CD4-positive, CD25-positive, alpha-beta regulatory T cell (primary cell): ENCODE results near the gene NLRP4. TPM values are rescaled to one million over a fixed set of nuclear protein-coding genes. Genes with fewer than 3 reads are reported as not detected.

Experiments
- ATAC-seq, 2 donors: fragments of 150-1000 bp; cut with Tn5 transposase; one replicate each; pipeline ENCODE4 v1.10.0; 2021; ENCODE audit warnings: low read depth in 2 of 2, moderate number of reproducible peaks in 2 of 2, moderate library complexity in 1 of 2
- DNase-seq, 3 donors: peaks; one replicate each; pipeline versions ENCODE4 v3.0.0 to v3.0.0-alpha.2; 2012 to 2022; ENCODE audit warnings: mixed read lengths in 1 of 3
- H3K27ac ChIP-seq: one replicate; pipeline ENCODE4 v1.7.0; 2013; ENCODE audit warnings: mild to moderate bottlenecking, low read length; ENCODE audit not compliant: insufficient read depth, poor library complexity, severe bottlenecking
- H3K27me3 ChIP-seq: one replicate; pipeline ENCODE4 v1.7.0; 2013; ENCODE audit warnings: low read length; ENCODE audit not compliant: control insufficient read depth, insufficient read depth
- H3K36me3 ChIP-seq: one replicate; pipeline ENCODE4 v1.7.0; 2013; ENCODE audit warnings: mild to moderate bottlenecking, low read length, moderate library complexity; ENCODE audit not compliant: control insufficient read depth, insufficient read depth
- H3K4me1 ChIP-seq: 2 replicates; pipeline ENCODE4 v1.7.0; 2013; ENCODE audit warnings: mild to moderate bottlenecking, low read length; ENCODE audit not compliant: insufficient read depth, control insufficient read depth, poor library complexity, severe bottlenecking
- H3K4me3 ChIP-seq: one replicate; pipeline ENCODE4 v1.7.0; 2013; ENCODE audit warnings: low read depth, mild to moderate bottlenecking, low read length, moderate library complexity
- H3K9me3 ChIP-seq, 2 experiments: 1 replicate in 1 of 2; 2 replicates in 1 of 2; pipeline ENCODE4 v1.7.0; 2013; ENCODE audit warnings: low read length in 2 of 2, mild to moderate bottlenecking in 1 of 2, moderate library complexity in 1 of 2; ENCODE audit not compliant: control insufficient read depth in 2 of 2
- H3K27ac Mint-ChIP-seq, 3 donors: one replicate each; pipeline ENCODE4 v1.8.0; 2020 to 2022; ENCODE audit warnings: mild to moderate bottlenecking in 3 of 3, mixed read lengths in 3 of 3, moderate library complexity in 2 of 3
- H3K27me3 Mint-ChIP-seq: one replicate; pipeline ENCODE4 v1.8.0; 2022; ENCODE audit warnings: mild to moderate bottlenecking, mixed read lengths
- H3K36me3 Mint-ChIP-seq: one replicate; pipeline ENCODE4 v1.8.0; 2020; ENCODE audit warnings: mixed read lengths
- H3K4me1 Mint-ChIP-seq, 4 donors: one replicate each; pipeline ENCODE4 v1.8.0; 2020 to 2022; ENCODE audit warnings: mixed read lengths in 4 of 4, mild to moderate bottlenecking in 1 of 4
- H3K4me3 Mint-ChIP-seq, 4 donors: one replicate each; pipeline ENCODE4 v1.8.0; 2020 to 2022; ENCODE audit warnings: mild to moderate bottlenecking in 4 of 4, mixed read lengths in 4 of 4, moderate library complexity in 3 of 4
- H3K9me3 Mint-ChIP-seq, 7 donors: one replicate each; pipeline ENCODE4 v1.8.0; 2020 to 2022; ENCODE audit warnings: mixed read lengths in 7 of 7, mild to moderate bottlenecking in 3 of 7, moderate library complexity in 2 of 7
- polyA plus RNA-seq, 4 donors: library from polyadenylated mRNA; unstranded; fragments of 300-500 nt; fragmentation: Illumina TruSeq; gene quantifications; one replicate each; pipeline ENCODE4 v1.2.3, GENCODE V29; 2021
- total RNA-seq: library from RNA; stranded (reverse); gene quantifications from one replicate; pipeline ENCODE4 v1.2.3, GENCODE V29; 2022

NLRP4 gene
- total and polyA plus RNA-seq, 5 donors from 2014 or later: not detected

GRCh38 chr19:55857974-55858373 lies 21.6 kb downstream of the NLRP4 start:
- Mint-ChIP-seq H3K27ac (no peak overlapping the region), H3K4me3 (no peak overlapping the region), H3K9me3 (peaks cover 0 to 5% (median 2%) of the 10 kb centered on the region in 7 donors), H3K36me3 (no peaks in the 10 kb centered on the region), H3K4me1 (no peaks in the 10 kb centered on the region), H3K27me3 (no peaks in the 10 kb centered on the region)
- no peak overlapping the region for H3K27ac ChIP-seq
- ATAC-seq (no peak), DNase-seq (no peak)
- no peaks in the 10 kb centered on the region for H3K27me3 ChIP-seq
- H3K4me1 ChIP-seq: no peaks in the 10 kb centered on the region
- peaks cover 0 to 2% of the 10 kb centered on the region in 2 experiments for H3K9me3 ChIP-seq
- no peak overlapping the region for H3K4me3 ChIP-seq
- no peaks in the 10 kb centered on the region for H3K36me3 ChIP-seq

DNA sequence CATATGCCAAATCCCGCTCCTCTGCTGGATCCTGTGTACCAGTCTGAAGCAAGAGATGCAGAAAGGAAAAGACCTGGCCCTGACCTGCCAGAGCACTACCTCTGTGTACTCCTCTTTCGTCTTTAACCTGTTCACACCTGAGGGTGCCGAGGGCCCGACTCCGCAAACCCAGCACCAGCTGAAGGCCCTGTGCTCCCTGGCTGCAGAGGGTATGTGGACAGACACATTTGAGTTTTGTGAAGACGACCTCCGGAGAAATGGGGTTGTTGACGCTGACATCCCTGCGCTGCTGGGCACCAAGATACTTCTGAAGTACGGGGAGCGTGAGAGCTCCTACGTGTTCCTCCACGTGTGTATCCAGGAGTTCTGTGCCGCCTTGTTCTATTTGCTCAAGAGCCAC lies 22.1 kb downstream of the NLRP4 start:
- H3K27me3 ChIP-seq: no peaks in the 10 kb centered on the region
- Mint-ChIP-seq H3K36me3 (no peaks in the 10 kb centered on the region), H3K4me1 (no peaks in the 10 kb centered on the region), H3K27me3 (no peaks in the 10 kb centered on the region), H3K9me3 (peaks cover 0 to 5% (median 2%) of the 10 kb centered on the region in 7 donors), H3K27ac (no peak overlapping the region), H3K4me3 (no peak overlapping the region)
- no peak overlapping the region for H3K27ac ChIP-seq
- no peaks in the 10 kb centered on the region for H3K4me1 ChIP-seq
- H3K9me3 ChIP-seq: peaks cover 0 to 2% of the 10 kb centered on the region in 2 experiments
- H3K36me3 ChIP-seq: no peaks in the 10 kb centered on the region
- DNase-seq (no peak), ATAC-seq (no peak)
- no peak overlapping the region for H3K4me3 ChIP-seq

- no peaks in the 10 kb centered on the region for H3K27me3 ChIP-seq
- peaks cover 0 to 2% of the 10 kb centered on the region in 2 experiments for H3K9me3 ChIP-seq
- H3K4me3 ChIP-seq: no peak overlapping the region
- Mint-ChIP-seq H3K4me3 (no peak overlapping the region), H3K36me3 (no peaks in the 10 kb centered on the region), H3K27ac (no peak overlapping the region), H3K9me3 (peaks cover 0 to 5% (median 0%) of the 10 kb centered on the region in 7 donors), H3K27me3 (no peaks in the 10 kb centered on the region), H3K4me1 (no peaks in the 10 kb centered on the region)
- no peaks in the 10 kb centered on the region for H3K4me1 ChIP-seq
- no peak for DNase-seq
- no peak overlapping the region for H3K27ac ChIP-seq
- H3K36me3 ChIP-seq: no peaks in the 10 kb centered on the region
- no peak for ATAC-seq
Measured at GRCh38 chr19:55858969-55859368, 22.6 kb downstream of the NLRP4 start.

DNA sequence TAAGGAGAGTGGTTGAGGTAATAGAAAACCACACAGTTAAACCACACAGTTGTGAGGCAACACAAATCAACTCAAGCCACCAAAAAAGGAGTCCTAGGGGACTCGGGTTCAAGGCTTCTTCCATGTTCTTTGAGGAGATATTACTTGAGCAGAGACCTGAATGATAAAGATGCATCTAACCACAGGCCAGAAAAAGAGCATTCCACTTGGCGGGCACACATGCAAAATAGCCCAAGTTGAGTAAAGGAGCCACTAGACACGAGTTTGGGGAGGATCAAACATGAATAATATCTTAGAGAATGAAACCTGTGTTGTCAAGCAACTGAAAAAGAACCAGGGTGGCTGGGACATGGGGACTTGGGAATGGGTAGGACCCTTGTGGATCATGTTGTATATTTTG lies 30.2 kb downstream of the NLRP4 start:
- no peaks in the 10 kb centered on the region for H3K27me3 Mint-ChIP-seq
- no peaks in the 10 kb centered on the region for H3K27me3 ChIP-seq
- no peak overlapping the region for H3K27ac Mint-ChIP-seq
- no peaks in the 10 kb centered on the region for H3K4me1 Mint-ChIP-seq
- no peak overlapping the region for H3K4me3 Mint-ChIP-seq
- no peaks in the 10 kb centered on the region for H3K9me3 ChIP-seq
- H3K4me1 ChIP-seq: no peaks in the 10 kb centered on the region
- H3K4me3 ChIP-seq: no peak overlapping the region
- no peaks in the 10 kb centered on the region for H3K36me3 Mint-ChIP-seq
- DNase-seq: no peak
- peaks cover 2 to 16% (median 6%) of the 10 kb centered on the region in 7 donors for H3K9me3 Mint-ChIP-seq
- no peak overlapping the region for H3K27ac ChIP-seq
- no peak for ATAC-seq
- H3K36me3 ChIP-seq: no peaks in the 10 kb centered on the region

DNA sequence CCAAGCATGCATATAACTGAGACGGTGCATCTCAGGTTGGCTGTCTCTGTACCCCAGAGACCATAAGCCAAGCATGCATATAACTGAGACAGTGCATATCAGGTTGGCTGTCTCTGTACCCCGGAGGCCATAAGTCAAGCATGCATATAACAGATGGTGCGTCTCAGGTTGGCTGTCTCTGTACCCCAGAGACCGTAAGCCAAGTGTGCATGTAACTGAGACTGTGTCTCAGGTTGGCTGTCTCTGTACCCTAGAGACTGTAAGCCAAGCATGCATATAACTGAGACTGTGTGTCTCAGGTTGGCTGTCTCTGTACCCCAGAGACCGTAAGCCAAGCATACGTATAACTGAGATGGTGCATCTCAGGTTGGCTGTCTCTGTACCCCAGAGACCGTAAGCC lies 30.8 kb downstream of the NLRP4 start:
- no peaks in the 10 kb centered on the region for H3K27me3 Mint-ChIP-seq
- H3K4me1 Mint-ChIP-seq: no peaks in the 10 kb centered on the region
- Histone ChIP-seq H3K4me3 (no peak overlapping the region), H3K27me3 (no peaks in the 10 kb centered on the region), H3K4me1 (no peaks in the 10 kb centered on the region), H3K27ac (no peak overlapping the region), H3K9me3 (no peaks in the 10 kb centered on the region), H3K36me3 (no peaks in the 10 kb centered on the region)
- DNase-seq: no peak
- no peak overlapping the region for H3K27ac Mint-ChIP-seq
- no peaks in the 10 kb centered on the region for H3K36me3 Mint-ChIP-seq
- ATAC-seq: no peak
- peaks cover 2 to 16% (median 6%) of the 10 kb centered on the region in 7 donors for H3K9me3 Mint-ChIP-seq
- no peak overlapping the region for H3K4me3 Mint-ChIP-seq

GRCh38 chr19:55870736-55871135 lies 34.4 kb downstream of the NLRP4 start:
- H3K27ac Mint-ChIP-seq: no peak overlapping the region
- no peaks in the 10 kb centered on the region for H3K36me3 ChIP-seq
- DNase-seq (no peak), ATAC-seq (no peak)
- no peaks in the 10 kb centered on the region for H3K27me3 Mint-ChIP-seq
- no peak overlapping the region for H3K27ac ChIP-seq
- H3K36me3 Mint-ChIP-seq: no peaks in the 10 kb centered on the region
- H3K9me3 Mint-ChIP-seq: peaks cover 3 to 12% (median 7%) of the 10 kb centered on the region in 7 donors
- peaks cover 0 to 1% of the 10 kb centered on the region in 2 experiments for H3K9me3 ChIP-seq
- H3K4me3 Mint-ChIP-seq: no peak overlapping the region
- H3K4me1 Mint-ChIP-seq: no peaks in the 10 kb centered on the region
- H3K4me1 ChIP-seq: no peaks in the 10 kb centered on the region
- no peaks in the 10 kb centered on the region for H3K27me3 ChIP-seq
- H3K4me3 ChIP-seq: no peak overlapping the region

DNA sequence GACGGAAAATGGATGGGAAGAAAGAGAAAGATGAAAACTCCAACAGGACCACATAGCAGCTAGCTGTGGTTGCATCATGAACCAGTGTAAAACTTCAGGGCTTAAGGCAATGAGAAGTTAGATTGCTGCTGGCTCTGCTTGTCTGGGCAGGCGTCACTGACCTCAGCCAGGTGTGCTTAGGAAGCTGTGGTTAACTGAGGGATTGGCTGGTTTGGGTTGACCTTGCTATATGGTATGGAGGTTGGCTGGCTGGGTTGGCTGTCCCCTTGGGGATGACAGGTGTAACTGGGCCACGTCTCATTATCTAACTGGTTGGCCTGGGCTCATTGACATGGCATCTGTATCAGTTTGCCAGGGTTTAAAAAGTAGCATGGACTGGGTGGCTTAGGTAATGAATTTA lies 40.9 kb downstream of the NLRP4 start:
- no peak overlapping the region for H3K27ac Mint-ChIP-seq

DNA sequence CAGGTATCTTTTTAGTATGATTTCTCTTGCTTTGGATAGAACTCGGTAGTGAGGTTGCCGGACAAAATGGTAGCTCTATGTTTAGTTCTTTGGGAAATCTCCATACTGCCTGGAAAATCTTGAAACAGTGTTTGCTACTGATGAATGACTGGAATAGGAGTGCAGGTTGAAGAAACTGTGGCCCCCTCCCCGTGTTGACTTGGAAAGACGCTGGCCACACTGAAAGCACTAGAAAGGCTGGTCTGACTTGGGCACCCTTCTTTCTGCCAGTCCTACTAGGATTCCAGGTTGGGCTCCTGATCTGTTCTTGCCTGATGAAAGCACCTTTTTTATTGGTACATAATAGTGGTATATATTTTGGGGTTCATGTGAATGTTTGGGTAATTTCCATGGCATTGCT lies 46.3 kb downstream of the NLRP4 start:
- Mint-ChIP-seq H3K9me3 (peaks cover 0 to 10% (median 5%) of the 10 kb centered on the region in 7 donors), H3K27me3 (no peaks in the 10 kb centered on the region), H3K36me3 (no peaks in the 10 kb centered on the region), H3K4me1 (no peaks in the 10 kb centered on the region), H3K27ac (peak overlapping the region in 1 of 3 donors; percentile 7), H3K4me3 (no peak overlapping the region)
- Histone ChIP-seq H3K4me1 (no peaks in the 10 kb centered on the region), H3K27me3 (no peaks in the 10 kb centered on the region), H3K9me3 (peaks cover 0 to 3% of the 10 kb centered on the region in 2 experiments), H3K27ac (no peak overlapping the region), H3K4me3 (no peak overlapping the region), H3K36me3 (no peaks in the 10 kb centered on the region)
- no peak for DNase-seq
- no peak for ATAC-seq

More for the DNA sequence above, 40.9 kb downstream of the NLRP4 start:
- H3K27me3 ChIP-seq: no peaks in the 10 kb centered on the region
- H3K9me3 Mint-ChIP-seq: peaks cover 0 to 15% (median 2%) of the 10 kb centered on the region in 7 donors
- H3K4me1 ChIP-seq: no peaks in the 10 kb centered on the region
- H3K4me1 Mint-ChIP-seq: no peaks in the 10 kb centered on the region
- no peaks in the 10 kb centered on the region for H3K36me3 Mint-ChIP-seq
- H3K4me3 Mint-ChIP-seq: no peak overlapping the region
- no peak overlapping the region for H3K4me3 ChIP-seq
- no peak overlapping the region for H3K27ac ChIP-seq
- ATAC-seq (no peak), DNase-seq (no peak)
- H3K36me3 ChIP-seq: no peaks in the 10 kb centered on the region
- H3K9me3 ChIP-seq: peaks cover 0 to 5% of the 10 kb centered on the region in 2 experiments
- H3K27me3 Mint-ChIP-seq: no peaks in the 10 kb centered on the region
